ENCODE results near the gene SFTPB.

- TF ChIP-seq CTCF (IDR thresholded peaks at IDR 0.05) (no peak), POLR2A (IDR thresholded peaks at IDR 0.05) (no peak)
Measured at GRCh38 chr2:85623991-85624390, 44.0 kb downstream of the SFTPB start.

Data from vagina (tissue), 2 donors.